ENCODE data around the gene TENM3. TPM values are rescaled to one million over a fixed set of nuclear protein-coding genes. Genes with fewer than 3 reads are reported as not detected.

Gene TENM3
- total and polyA plus RNA-seq, 10 of the 15 experiments (the other 5 are each of a cell fraction or from before 2014, with no cell fraction given), result 0.01 to 1.7 (median 0.08) TPM; not detected in 2

- no peaks in the 10 kb centered on the region for H3K79me2 ChIP-seq (ENCODE audit: control insufficient read depth, insufficient read depth, low read length)
- no peak overlapping the region for H3K4me3 ChIP-seq
- no peaks in the 10 kb centered on the region for H3K27me3 ChIP-seq (replicated peaks in 1 of 2; ENCODE audit: control insufficient read depth in 2 of 2, insufficient read depth in 2 of 2, low read length in 1 of 2)
- no peak for TF ChIP-seq ZNF207 (IDR thresholded peaks at IDR 0.05; ENCODE audit: borderline replicate concordance)
- TF ChIP-seq FOS (IDR thresholded peaks at IDR 0.05; ENCODE audit: borderline replicate concordance, extremely low read depth, insufficient read length), result no peak
- TF ChIP-seq NRF1 (conservative IDR thresholded peaks at IDR 0.05; ENCODE audit: low read depth, low read length), result no peak
- no peak for TF ChIP-seq CREM (IDR thresholded peaks at IDR 0.05; ENCODE audit: low read depth)
- no peak for TF ChIP-seq NFYB (IDR thresholded peaks at IDR 0.05; ENCODE audit: insufficient read depth, low read depth, low read length)
- TF ChIP-seq IKZF1 (conservative IDR thresholded peaks at IDR 0.05), result no peak
- TF ChIP-seq ASH2L (IDR thresholded peaks at IDR 0.05; ENCODE audit: borderline replicate concordance, low read depth), result no peak
- TF ChIP-seq MYC (IDR thresholded peaks at IDR 0.05; ENCODE audit: insufficient read depth, insufficient read length, insufficient replicate concordance, low read length, severe bottlenecking), result no peak
- TF ChIP-seq NFYA (IDR thresholded peaks at IDR 0.05; ENCODE audit: borderline replicate concordance, low read depth, low read length), result no peak
- TF ChIP-seq SRF (IDR thresholded peaks at IDR 0.05; ENCODE audit: low read depth in 2 of 2, low read length in 2 of 2), result no peak
- TF ChIP-seq GABPA (IDR thresholded peaks at IDR 0.05; ENCODE audit: low read depth), result no peak
- no peak for TF ChIP-seq PAX5 (IDR thresholded peaks at IDR 0.05; ENCODE audit: borderline replicate concordance, low read depth, low read length)
- TF ChIP-seq ZBTB11 (CRISPR knock-in tag; IDR thresholded peaks at IDR 0.05), result no peak
- TF ChIP-seq SPI1 (IDR thresholded peaks at IDR 0.05; ENCODE audit: borderline replicate concordance, insufficient read depth, low read depth, low read length), result no peak
- no peak for TF ChIP-seq SREBF2 (IDR thresholded peaks at IDR 0.05; ENCODE audit: low read length)
- no peak for TF ChIP-seq MTA3 (IDR thresholded peaks at IDR 0.05; ENCODE audit: borderline replicate concordance, low read length)
- no peak for TF ChIP-seq ATF7 (IDR thresholded peaks at IDR 0.05; ENCODE audit: low read depth)
- no peak for TF ChIP-seq ETV6 (conservative IDR thresholded peaks at IDR 0.05 in 1 of 2, IDR thresholded peaks at IDR 0.05 in 1 of 2; ENCODE audit: borderline replicate concordance in 1 of 2, low read depth in 1 of 2)
- TF ChIP-seq ZZZ3 (IDR thresholded peaks at IDR 0.05; ENCODE audit: control insufficient read depth, insufficient read length, low read depth), result no peak
- no peak for TF ChIP-seq LARP7 (IDR thresholded peaks at IDR 0.05)
- H3K9me3 ChIP-seq (replicated peaks; ENCODE audit: control insufficient read depth, insufficient read depth, low read length), result no peaks in the 10 kb centered on the region
- no peak overlapping the region for H3K9ac ChIP-seq (ENCODE audit: control insufficient read depth, insufficient read depth, low read length)
- intact Hi-C loops (cut with micrococcal nuclease; ENCODE audit: unreplicated experiment), result no loop called here
- POLR2A ChIA-PET, result interaction anchor here (0.6 kb wide), 1 partner anchor 80 kb away, joined by 4 read pairs; no protein-coding TSS in a partner anchor
- no peak overlapping the region for H2AFZ ChIP-seq (ENCODE audit: control insufficient read depth, low read depth, low read length)
- RAD21 ChIA-PET (ENCODE audit: unreplicated experiment), result no interaction called here
- SMC1A ChIA-PET (ENCODE audit: uncharacterized antibody, unreplicated experiment), result interaction anchor here (0.8 to 1.7 kb wide), 2 partner anchors 11 to 29 kb away, joined by 3 to 5 read pairs; no protein-coding TSS in a partner anchor
- no peak for ATAC-seq
- no TSS peak for BruUV-seq (replicated peaks)
- H3K27ac ChIP-seq (ENCODE audit: control insufficient read depth, insufficient read depth), result no peak overlapping the region
- no peaks in the 10 kb centered on the region for H3K4me1 ChIP-seq (ENCODE audit: control insufficient read depth, insufficient read depth, low read length)
- no peak overlapping the region for H3K4me2 ChIP-seq (ENCODE audit: control insufficient read depth, insufficient read depth)
- CTCF ChIA-PET, result interaction anchor here (1.1 to 1.2 kb wide), 2 partner anchors 11 to 134 kb away, joined by 3 read pairs; no protein-coding TSS in a partner anchor
- H4K20me1 ChIP-seq (ENCODE audit: control insufficient read depth, insufficient read depth), result no peaks in the 10 kb centered on the region
- no peaks in the 10 kb centered on the region for H3K36me3 ChIP-seq (ENCODE audit: control insufficient read depth in 2 of 2, insufficient read depth in 2 of 2, low read length in 1 of 2)
- WGBS (ENCODE audit: insufficient coverage, insufficient replicate concordance, low lambda C conversion rate, missing lambda C conversion rate), result 39% methylated on average over 5 of the region's 5 CpGs
- FAIRE-seq, result no peak
- DNase-seq (ENCODE audit: low read depth, low spot score), result no peak
- in situ Hi-C loops (cut with MboI), result no loop called here
Observed at GRCh38 chr4:182671749-182672148, 428.5 kb downstream of the TENM3 start.

Measured in GM12878 (cell line).